T1000 (cell line): ENCODE measurements around the gene PARD3.
"Not testable (repeated sequence)": the region's sequence is repeated elsewhere in the genome, so short reads cannot be mapped to it uniquely, and the experiment has no call there.

Source experiments
- DNase-seq: peaks from one replicate; lab custom pipeline; 2025; ENCODE audit warnings: mixed read lengths; lab: John Stamatoyannopoulos, UW

Gene PARD3

DNA sequence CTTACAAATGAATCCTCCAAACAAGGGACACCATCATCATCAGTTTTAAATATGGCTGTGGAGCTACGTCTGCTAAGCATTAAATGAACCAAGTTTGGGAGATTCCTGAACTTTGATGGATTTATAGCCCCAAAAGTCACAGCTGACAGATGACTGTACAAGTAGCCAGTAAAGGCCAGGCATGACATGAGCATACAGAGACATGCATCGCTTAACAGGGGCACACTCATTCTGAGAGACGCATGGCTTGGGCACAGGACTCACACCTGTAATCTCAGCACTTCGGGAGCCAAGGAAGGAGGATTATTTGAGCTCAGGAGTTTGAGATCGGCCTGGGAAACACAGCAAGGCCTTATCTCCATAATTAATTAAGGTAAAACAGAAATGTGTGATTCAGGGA is 166.2 kb downstream of the PARD3 start:
- DNase-seq: no peak

DNA sequence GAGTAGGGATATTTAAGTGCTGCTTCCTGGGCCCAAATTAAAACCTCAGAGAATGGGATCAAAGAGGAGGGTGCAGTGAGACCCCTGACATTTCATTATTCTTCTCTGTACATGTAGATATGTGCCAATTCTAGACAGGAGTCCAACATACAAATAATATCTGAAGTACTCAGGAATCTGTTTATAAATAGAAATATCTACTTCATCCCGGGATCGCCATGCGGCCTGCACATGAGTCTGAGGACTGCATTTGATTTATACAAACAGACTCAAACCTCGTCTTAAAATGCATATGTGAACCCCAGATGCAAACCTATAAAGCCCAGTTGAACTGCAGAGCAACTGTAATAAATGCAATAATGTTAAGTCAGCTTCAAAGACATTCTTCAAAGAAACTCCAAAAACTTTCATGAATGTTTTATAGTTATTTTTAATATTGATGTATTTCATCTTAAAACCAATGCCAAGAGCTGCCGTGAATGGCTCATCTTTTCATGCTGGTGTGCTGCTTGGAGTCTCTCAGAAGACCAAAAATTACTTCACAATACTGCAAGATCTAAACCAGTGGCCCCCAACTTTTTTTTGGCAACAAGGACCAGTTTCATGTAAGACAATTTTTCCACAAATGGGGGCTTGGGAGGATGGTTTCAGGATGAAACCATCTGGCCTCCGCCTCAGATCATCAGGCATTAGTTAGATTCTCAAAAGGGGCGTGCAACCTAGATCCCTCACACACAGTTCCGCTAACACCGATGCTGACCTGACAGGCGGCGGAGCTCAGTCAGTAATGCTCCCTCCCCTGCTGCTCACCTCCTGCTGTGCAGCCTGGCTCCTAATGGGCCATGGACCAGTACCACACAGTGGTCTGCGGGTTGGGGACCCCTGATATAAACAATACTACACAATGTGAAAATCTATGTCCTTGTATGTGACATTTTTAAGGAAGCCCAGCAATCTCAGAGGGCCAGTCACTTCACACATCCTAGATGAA is 166.9 kb downstream of the PARD3 start:
- no peak for DNase-seq

DNA sequence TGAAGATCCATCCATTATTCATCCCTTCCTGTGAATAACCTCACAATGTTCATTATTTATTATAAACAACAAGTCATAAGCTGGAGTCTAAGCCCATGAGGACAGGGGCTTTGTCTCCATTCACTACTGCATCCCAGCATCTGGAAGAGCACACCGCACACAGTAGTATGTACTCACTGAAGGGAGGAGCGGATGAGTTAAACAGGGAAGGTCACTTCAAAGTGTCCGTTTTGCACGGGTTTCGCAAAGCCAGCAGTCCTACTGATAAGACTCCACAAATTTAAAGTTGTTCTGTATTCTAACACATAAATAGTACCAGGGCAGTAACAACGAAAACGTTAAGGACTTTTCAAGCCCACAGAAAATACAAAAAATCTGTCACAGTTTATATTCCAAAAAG is 167.9 kb downstream of the PARD3 start:
- no peak for DNase-seq

DNA sequence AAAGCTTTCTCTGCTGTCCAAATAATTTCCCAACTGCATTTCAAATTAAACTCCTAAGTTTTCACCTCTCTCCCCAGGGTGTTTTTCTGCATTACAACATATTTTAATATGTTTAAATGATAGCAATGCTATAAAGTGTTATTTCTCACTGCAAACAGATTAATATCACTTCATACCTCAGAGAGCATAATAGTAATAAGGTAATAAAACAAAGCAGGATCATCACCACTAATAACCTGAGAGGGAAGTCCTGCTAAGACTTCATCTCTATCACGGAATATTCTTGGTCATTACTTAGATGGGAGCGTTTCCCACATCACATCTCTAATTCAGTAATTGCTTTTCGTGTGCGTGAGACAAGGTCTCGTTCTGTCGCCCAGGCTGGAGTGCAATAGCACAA is 168.8 kb downstream of the PARD3 start:
- DNase-seq: no peak

DNA sequence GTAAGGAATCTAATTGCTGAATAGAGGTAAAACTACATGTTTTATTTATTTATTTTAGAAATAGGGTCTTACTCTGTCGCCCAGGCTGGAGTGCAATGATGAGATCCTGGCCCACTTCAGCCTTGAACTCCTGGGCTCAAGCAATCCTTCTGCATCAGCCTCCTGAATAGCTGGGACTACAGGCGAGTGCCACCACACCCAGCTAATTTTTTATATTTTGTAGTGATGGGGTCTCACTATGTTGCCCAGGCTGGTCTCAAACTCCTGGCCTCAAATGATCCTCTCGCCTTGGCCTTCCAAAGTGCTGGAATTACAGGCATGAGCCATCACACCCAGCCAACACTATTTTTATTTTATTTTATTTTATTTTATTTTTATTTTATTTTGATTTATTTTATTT is 170.3 kb downstream of the PARD3 start:
- not testable (repeated sequence) for DNase-seq

DNA sequence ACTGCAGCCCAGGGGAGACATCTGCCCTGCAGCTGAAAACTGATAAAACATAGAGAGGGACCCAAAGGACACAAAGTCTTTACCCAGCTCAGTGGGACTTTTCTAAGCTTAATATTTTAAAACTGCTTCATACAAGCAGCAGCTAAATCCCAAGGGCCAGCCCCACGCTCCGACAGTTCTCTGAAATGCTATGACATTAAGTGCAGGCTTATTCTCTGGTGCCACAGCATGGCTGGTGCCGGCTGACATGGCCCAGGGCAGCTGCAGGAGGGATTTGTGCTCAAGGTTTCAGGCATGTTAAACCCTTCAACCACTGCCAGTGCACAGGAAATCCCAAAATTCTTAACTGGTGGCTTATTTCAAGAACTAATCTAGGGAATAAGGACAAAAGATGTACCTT is 170.9 kb downstream of the PARD3 start:
- no peak for DNase-seq

DNA sequence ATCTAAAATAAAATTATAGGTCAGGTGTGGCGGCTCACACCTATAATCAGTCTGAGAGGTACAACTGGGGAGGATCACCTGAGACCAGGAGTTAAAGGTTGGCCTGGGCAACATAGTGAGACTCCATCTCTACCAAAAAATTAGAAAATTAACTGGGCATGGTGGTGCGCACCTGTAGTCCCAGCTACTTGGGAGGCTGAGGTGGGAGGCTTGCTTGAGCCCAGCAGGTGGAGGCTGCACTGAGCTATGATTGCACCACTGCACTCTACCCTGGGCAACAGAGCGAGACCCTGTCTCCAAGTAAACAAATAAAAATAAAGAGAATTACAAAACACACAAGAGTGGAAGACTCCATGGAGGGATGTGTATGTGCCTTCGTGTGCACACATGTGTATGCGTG is 171.5 kb downstream of the PARD3 start:
- DNase-seq: no peak

DNA sequence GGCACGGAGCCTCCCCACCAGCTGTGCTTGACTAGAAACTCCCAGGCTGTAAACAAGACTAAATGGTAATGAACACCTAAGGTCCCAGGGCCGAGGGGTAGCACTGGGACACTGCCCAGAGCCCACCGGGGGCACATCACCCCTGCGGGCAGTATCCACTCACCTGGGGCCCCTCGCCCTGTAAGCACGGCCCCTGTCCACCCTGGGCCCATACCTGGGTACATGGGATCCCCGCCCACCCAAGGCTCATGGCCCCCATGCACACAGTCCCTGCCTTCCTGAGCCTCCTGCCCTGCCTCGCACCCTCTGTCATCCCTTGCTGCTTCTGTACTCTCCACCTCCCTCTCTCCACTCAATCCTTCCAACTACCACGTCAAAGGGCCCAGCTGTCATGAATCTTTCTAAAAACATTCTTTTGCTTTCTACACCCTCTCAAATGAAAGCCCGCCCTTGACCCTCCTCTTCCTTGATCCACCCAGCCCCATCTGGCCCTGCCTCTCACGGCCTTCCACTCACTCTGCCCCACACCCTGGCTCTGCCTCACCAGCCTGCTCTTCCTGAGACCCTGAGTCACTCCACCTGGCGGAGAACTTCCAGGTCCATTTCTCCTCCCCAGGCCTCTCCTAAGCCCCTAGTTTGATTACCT is 173.1 kb downstream of the PARD3 start:
- DNase-seq: no peak

DNA sequence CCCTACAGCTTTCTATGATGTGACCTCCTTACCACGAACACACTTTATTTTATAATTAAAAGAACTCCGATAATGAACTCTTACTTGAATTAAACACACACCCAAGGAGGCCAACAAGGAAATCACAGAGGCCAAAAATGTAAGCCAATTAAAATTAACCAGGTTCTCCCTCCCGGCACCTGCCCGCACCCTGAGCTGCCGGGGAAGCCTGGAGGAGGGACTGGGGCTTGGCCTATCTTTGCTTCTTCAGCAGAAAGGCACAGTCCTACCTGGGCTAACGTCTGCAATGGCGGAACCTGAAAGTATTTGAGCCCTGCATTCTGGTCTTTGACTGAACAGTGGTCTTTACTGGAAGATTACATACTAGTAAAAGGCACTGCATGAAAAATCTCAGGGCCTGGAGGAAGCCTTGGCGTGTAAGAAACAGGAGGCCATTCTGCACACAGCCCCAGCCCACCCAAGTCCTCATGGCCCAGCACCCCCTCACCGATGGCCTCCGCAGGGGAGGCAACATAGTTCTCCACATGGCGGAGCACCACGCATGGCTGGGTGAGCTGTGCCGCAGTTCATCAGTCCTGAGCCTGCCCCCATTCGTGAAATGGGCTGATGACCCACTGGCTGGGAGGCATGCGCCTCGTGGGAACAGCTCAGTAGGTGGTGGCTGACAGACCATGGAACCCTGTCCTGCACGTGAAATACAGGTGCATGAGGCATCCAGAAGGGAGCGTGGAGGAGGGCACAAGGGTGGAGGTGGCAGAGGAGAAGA is 173.8 kb downstream of the PARD3 start:
- DNase-seq: no peak

DNA sequence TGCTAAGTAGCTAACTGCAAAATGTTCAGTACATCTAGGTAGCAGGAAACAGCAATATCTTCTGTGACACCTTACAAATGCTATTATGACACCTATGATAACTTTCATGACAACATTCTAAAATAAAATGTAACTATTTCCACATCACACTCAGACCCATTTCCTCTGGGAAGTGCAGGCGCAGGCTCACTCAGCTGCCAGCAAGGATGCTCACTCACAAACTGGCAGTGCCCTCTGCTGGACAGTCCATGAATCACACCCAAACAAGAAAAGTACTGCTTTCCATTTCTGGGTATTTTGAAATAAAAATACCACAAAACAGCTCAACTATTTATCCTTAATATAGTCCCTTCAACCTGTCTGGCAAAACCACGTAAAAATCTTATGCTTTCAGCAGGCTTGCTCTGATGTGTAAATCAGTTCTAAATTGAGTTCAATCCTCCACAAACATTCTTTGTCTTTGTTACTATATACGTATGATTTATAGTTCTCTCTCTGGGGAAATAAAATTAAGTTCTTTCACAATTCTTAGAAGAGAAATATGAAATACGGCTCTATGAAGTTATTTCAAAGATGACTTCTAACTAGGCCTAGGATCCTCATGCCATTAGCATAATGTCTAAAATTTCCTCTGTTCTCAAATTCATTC is 176.6 kb downstream of the PARD3 start:
- DNase-seq: peak; percentile 100

DNA sequence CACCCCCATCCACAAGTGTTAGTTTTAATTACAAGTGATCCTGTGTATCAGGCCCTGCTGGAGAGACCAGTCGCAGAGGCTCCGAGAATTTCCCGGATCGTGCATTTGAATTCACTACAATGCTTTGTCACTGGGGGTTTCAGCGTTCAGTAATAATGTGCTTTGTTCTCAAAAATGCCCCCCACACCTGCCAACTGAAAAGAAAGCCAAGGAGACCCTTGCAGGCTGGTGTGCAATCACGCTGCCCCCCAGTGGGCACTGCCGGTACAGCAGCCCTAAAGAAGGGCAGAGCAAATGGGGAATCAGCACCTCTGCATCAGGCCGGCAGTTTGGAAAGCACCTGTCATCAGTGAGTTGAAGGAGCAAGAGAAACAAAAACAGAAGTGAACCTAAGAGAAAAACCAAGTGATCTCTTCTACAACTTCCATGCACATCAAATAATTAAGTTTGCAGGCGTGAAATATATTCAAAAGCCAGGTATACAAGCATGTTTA is 177.6 kb downstream of the PARD3 start:
- peak; percentile 97 for DNase-seq

DNA sequence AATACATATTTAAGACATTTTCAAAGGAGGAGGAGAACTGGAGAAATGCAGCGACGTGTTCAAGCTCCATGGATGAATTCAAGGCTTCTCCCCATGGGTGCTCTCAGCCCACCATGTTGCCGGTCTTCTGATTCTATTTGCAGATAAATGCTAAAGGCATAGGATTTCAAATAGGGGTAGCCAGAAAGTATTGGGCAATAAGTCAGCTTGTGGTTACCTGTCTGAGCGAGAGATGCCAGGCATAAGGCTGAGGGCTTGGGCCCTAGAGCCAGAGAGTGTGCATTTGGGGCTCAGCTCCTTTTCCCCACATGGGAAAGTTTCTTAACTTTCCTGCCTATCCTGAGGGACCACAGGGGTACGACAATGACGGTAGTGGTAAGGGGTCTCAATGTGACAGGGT is 180.0 kb downstream of the PARD3 start:
- no peak for DNase-seq

DNA sequence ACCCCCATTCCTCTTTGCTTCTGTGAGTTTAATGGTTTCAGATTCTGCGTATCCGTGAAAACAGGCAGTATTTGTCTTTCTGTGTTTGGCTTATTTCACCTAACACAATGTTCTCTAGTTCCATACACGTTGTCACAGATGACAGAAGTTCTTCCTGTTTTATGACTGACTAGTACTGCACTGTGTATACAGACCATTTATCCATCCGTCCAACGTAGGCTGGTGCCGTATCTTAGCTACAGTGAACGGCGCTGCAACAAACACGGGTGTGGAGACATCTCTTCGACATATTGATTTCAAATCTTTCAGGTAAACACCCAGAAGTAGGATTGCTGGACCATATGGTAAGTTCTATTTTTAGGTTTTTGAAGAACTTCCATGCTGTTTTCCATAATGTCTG is 181.7 kb downstream of the PARD3 start:
- no peak for DNase-seq

DNA sequence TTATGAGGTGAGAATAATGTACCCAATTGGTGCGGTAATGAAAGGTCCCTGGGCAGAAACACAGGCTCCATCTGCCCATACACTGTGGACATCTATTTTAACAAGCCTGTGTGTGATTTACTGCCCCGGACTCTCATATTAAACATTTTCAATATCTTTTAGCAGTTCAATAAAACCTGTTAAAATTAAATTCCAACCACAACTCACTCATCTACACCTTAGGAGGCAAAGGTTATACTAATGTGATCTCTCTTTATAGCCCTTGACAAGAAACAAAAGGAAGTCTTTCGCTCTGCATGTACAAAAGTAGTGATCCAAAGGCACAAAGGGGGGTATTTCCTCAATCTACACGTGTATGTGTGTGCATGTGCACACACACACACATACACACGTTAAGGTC is 186.0 kb downstream of the PARD3 start:
- DNase-seq: no peak

DNA sequence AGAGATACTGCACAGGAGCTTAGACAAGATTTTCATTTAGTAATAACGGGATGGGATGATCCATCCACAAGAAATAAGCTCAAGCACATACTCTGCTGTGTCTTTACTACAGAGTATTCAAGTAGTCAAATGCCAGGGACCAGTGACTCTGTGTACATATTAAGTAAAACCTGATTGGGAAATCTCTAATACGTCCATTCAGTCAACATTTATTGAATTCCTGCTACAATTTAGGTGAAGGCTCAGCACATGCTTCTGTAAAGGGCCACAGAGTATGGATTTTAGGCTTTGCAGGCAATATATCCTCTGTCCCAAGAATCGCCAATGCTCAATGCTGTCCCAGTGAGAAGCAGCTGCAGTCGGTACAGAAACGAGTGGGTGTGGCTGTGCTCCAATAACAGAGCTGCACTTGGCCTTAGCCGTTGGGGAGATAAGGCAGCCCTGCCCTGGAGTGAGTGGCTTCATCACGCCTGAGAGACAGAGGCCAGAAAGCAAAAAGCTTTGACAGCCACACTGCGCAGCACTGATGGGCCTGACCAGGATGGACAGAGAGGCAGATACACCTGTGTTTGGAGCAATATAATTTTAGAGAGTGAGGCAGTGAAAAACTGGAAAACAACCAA is 186.8 kb downstream of the PARD3 start:
- DNase-seq: no peak

DNA sequence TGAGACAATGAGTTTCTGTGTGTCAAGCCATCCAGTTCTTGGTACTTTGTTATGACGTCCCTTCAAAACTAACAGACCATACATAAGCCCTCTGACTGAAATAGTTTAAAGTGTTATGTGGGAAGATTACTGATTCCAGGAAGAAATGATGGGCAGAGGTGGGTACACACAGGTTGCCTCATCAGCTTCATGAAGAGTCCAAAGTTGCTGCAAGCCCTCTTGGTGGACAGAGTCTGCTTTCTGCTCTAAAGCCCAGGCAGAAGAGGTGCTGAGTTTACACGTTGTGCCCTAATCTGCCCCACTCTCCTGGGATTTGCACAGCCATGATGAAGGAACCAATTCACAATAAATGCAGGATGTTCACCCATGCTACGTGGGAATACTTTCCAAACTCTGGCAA is 187.4 kb downstream of the PARD3 start:
- DNase-seq: no peak

DNA sequence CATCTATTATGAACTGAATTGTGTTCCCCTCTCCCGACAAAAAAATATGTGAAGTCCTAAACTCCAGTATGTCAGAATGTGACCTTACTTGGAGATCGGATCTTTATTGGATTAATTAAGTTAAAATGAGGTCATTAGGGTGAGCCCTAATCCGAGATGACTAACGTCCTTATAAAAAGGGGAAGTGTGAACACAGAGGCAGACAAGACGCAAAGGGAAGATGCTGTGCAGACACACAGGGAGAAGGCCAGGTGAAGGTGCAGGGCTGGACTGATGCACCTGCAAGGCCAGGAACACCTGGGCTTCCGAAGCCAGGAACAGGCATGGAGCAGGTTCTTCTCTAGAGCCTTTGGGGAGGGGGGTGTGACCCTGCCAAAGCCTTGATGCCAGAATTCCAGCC is 187.8 kb downstream of the PARD3 start:
- no peak for DNase-seq

DNA sequence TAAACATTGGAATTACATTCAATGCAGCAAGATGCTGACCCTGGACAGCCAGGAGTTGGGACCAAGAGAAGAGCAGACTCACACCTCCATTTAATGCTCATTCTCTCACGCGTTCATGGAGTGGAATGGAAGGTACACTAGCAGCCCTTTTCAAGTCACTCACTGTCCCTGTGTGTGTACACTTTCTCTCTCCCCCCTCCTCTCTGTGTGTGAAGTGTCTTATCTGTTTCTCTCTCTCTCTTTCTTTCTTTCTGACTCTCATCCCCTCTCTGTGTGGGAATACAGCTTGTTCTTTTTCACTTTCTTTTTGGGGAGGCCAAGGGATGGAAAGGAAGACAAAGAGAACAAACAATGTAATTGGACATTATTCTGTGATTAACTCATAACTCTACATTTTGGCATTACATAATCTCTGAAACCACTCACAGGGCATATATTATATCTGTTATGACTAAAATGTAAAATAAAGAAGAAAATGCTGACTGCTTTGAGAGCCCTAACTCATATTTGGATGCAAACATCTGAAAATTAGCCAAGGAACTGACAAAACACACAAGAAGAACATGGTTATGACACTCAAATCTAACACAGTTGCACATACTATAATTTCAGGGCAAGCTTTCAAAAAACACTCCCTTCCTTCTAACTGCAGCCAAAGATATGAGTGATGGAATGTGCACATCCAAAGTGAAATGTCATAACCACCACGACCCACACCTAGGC is 188.8 kb downstream of the PARD3 start:
- DNase-seq: no peak

DNA sequence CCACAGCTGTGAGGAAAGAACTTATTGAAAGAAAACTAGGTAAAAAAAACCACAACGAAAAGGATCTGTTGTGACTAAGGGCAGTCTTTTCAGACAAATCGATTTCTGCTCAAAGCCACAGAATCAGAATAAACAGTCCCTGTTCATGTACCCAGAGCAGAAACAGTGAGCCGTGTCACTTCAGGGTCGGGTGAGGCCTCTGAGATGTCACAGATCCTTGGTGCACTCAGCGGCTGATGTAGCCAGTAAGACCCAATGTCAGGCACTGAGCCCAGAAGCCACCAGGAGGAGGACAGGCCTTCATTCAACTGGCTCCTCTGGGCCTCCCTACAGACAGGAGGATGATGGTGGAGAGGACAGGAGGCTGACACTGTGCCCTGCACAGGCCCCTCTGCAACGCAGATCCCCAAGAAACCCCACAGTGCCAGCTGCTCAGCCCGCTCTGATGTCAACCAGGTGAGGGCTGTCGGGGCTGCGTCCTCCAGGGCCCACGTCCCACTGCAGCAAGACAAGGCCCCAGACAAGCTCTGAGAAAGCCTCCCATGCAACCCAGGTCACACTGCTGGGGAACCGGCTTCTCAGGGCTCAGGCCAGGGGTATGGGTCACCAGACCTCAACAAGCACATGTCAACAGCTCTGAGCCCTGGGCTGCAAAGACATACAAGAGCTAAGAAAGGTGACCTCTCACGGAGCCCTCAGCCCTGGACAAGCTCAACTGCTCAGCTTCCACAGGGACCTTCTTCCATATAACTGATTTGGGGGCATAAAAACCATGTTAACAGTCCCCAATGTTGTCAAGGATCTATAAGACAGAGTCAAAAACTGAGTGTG is 190.6 kb downstream of the PARD3 start:
- no peak for DNase-seq

DNA sequence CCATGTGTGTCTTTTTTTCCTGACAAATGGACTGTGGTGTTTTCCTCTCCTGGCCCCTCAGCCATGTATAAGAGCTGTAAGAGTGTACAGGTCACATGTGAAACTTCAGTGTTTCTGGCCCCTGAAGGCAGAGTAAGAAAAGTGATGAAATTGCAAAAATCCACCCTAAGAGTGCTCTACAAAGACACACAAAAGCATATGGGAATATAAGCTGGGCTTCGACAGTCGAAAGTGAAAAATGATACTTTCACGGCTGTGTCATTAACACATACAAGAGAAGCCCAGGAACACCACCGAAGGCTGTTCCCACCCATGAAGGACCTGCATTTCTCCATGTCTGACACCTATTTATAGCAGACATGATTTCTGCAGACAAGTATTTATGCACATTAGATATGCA is 192.2 kb downstream of the PARD3 start:
- DNase-seq: no peak
